SK-N-SH treated with all-trans-retinoic acid at 6 μM for 48 hours (cell line): ENCODE measurements around the gene ALG12.

Experiments used
- ARNTL ChIP-seq: fragments of 450-650 bp; formaldehyde crosslinking; IDR thresholded peaks from 2 replicates; pipeline ENCODE4 v1.5.0; 2020; ENCODE audit warnings: low read depth, mild to moderate bottlenecking, moderate library complexity, borderline replicate concordance
- BACH2 ChIP-seq: fragments of 250-450 bp; sonication (Bioruptor Pico); IDR thresholded peaks from 2 replicates; pipeline ENCODE4 v1.9.0; 2021; ENCODE audit warnings: mild to moderate bottlenecking, borderline replicate concordance
- CSDC2 ChIP-seq: fragments of 250-450 bp; sonication (Bioruptor Pico); IDR thresholded peaks from 2 replicates; pipeline ENCODE4 v1.5.0; 2020; ENCODE audit warnings: mild to moderate bottlenecking, moderate library complexity
- PATZ1 ChIP-seq: fragments of 250-450 bp; sonication (Bioruptor Pico); IDR thresholded peaks from 2 replicates; pipeline ENCODE4 v1.8.0; 2020; ENCODE audit warnings: mild to moderate bottlenecking, moderate library complexity, borderline replicate concordance
- RARB ChIP-seq: fragments of 250-450 bp; sonication (Bioruptor Pico); IDR thresholded peaks from 2 replicates; pipeline ENCODE4 v1.8.0; 2021; ENCODE audit warnings: mild to moderate bottlenecking, moderate library complexity
- ZC3H10 ChIP-seq: fragments of 250-450 bp; sonication (Bioruptor Pico); IDR thresholded peaks from 2 replicates; pipeline ENCODE4 v1.5.1; 2021; ENCODE audit warnings: mild to moderate bottlenecking, moderate library complexity
- ZFP3 ChIP-seq: fragments of 250-450 bp; sonication (Bioruptor Pico); IDR thresholded peaks from 2 replicates; pipeline ENCODE4 v1.5.0; 2020; ENCODE audit warnings: mild to moderate bottlenecking, moderate library complexity
- ZNF565 ChIP-seq: fragments of 450-650 bp; formaldehyde crosslinking; conservative IDR thresholded peaks from 2 replicates; pipeline ENCODE4 v1.5.0; 2020; ENCODE audit warnings: low read depth, mild to moderate bottlenecking, moderate library complexity
- ZNF8 ChIP-seq: fragments of 450-650 bp; formaldehyde crosslinking; IDR thresholded peaks from 2 replicates; pipeline ENCODE4 v1.5.0; 2020; ENCODE audit warnings: mild to moderate bottlenecking, moderate library complexity

- TF ChIP-seq ZC3H10 (CRISPR knock-in tag) = no peak
- no peak for TF ChIP-seq ARNTL (CRISPR knock-in tag)
- TF ChIP-seq ZFP3 (CRISPR knock-in tag) = no peak
- TF ChIP-seq RARB = no peak
- TF ChIP-seq BACH2 (CRISPR knock-in tag) = no peak
- TF ChIP-seq ZNF565 (CRISPR knock-in tag) = no peak
- TF ChIP-seq CSDC2 (CRISPR knock-in tag) = no peak
- TF ChIP-seq ZNF8 (CRISPR knock-in tag) = no peak
- no peak for TF ChIP-seq PATZ1 (CRISPR knock-in tag)
Observed at GRCh38 chr22:49964136-49965090, 46.2 kb upstream of the ALG12 start.
